ENCODE measurements around the gene BZW2.

DNA sequence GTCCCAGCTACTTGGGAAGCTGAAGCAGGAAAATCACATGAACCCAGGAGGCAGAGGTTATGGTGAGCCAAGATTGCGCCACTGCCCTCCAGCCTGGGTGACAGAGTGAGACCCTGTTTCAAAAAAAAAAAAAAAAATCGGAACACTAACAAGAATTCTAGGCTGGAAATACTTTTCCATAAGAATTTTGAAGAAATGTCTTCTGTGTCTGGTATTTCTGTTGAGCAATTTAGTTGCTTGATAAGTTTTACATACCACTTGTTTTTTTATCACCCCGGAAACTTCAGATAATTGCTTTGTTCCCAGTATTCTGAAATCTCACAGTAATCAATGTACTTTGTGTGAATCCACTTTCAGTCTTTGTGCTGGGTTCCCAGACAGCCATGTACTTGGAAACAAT is 25.8 kb downstream of the BZW2 start:
- TF ChIP-seq, protein P1, sequence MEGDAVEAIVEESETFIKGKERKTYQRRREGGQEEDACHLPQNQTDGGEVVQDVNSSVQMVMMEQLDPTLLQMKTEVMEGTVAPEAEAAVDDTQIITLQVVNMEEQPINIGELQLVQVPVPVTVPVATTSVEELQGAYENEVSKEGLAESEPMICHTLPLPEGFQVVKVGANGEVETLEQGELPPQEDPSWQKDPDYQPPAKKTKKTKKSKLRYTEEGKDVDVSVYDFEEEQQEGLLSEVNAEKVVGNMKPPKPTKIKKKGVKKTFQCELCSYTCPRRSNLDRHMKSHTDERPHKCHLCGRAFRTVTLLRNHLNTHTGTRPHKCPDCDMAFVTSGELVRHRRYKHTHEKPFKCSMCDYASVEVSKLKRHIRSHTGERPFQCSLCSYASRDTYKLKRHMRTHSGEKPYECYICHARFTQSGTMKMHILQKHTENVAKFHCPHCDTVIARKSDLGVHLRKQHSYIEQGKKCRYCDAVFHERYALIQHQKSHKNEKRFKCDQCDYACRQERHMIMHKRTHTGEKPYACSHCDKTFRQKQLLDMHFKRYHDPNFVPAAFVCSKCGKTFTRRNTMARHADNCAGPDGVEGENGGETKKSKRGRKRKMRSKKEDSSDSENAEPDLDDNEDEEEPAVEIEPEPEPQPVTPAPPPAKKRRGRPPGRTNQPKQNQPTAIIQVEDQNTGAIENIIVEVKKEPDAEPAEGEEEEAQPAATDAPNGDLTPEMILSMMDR (IDR thresholded peaks at IDR 0.05) = no peak
- TF ChIP-seq POLR2A (IDR thresholded peaks at IDR 0.05) = no peak

Measured in right lobe of liver (tissue), 4 donors.